CD14-positive monocyte (primary cell): ENCODE measurements around the gene TBPL2. TPM values are rescaled to one million over a fixed set of nuclear protein-coding genes. Genes with fewer than 3 reads are reported as not detected.

ENCODE experiments used
- DNase-seq, 3 donors: peaks; one replicate each; pipeline ENCODE4 v3.0.0-alpha.2; 2011 to 2022
- H2AFZ ChIP-seq: 2 replicates; pipeline ENCODE4 v1.6.0; 2012; ENCODE audit warnings: mild to moderate bottlenecking, low read depth, low read length, inconsistent platforms; ENCODE audit not compliant: insufficient read depth, poor library complexity, severe bottlenecking
- H3K27ac ChIP-seq, 2 donors: 1 replicate in 1 of 2; 2 replicates in 1 of 2; pipeline ENCODE4 v1.5.1; 2012 to 2013; ENCODE audit warnings: low read length in 2 of 2, control low read depth in 1 of 2, inconsistent platforms in 1 of 2, low read depth in 1 of 2, mild to moderate bottlenecking in 1 of 2
- H3K27me3 ChIP-seq, 2 donors: one replicate each; pipeline versions ENCODE4 v1.6.0 to v1.6.1; 2011 to 2013; ENCODE audit warnings: low read length in 2 of 2; ENCODE audit not compliant: control insufficient read depth in 2 of 2, insufficient read depth in 2 of 2
- H3K36me3 ChIP-seq, 2 donors: replicated peaks in 1 of 2; 1 replicate in 1 of 2; 2 replicates in 1 of 2; pipeline versions ENCODE4 v1.5.1 to v1.6.1; 2012 to 2013; ENCODE audit warnings: low read length in 2 of 2, control low read depth in 1 of 2, inconsistent platforms in 1 of 2, mild to moderate bottlenecking in 1 of 2; ENCODE audit not compliant: insufficient read depth in 2 of 2, control insufficient read depth in 1 of 2
- H3K4me1 ChIP-seq, 2 donors: 1 replicate in 1 of 2; 2 replicates in 1 of 2; pipeline versions ENCODE4 v1.5.1 to v1.6.1; 2012 to 2013; ENCODE audit warnings: low read length in 2 of 2, control low read depth in 1 of 2, inconsistent platforms in 1 of 2, mild to moderate bottlenecking in 1 of 2, moderate library complexity in 1 of 2; ENCODE audit not compliant: insufficient read depth in 2 of 2, control insufficient read depth in 1 of 2
- H3K4me2 ChIP-seq: replicated peaks from 2 replicates; pipeline ENCODE3; 2012; ENCODE audit warnings: low read length, moderate library complexity, mild to moderate bottlenecking; ENCODE audit not compliant: poor library complexity, severe bottlenecking; ENCODE audit errors: extremely low read depth
- H3K4me3 ChIP-seq, 3 experiments: fragments of 200-600 bp in 1 of 3; sonication (generic) in 1 of 3; replicated peaks in 1 of 3; 1 replicate in 2 of 3; 2 replicates in 1 of 3; pipeline ENCODE4 v1.5.1; 2011 to 2013; ENCODE audit warnings: low read length in 3 of 3, mild to moderate bottlenecking in 3 of 3, control low read depth in 2 of 3, low read depth in 2 of 3, inconsistent platforms in 1 of 3, moderate library complexity in 1 of 3
- H3K79me2 ChIP-seq: 2 replicates; pipeline ENCODE4 v1.6.0; 2012; ENCODE audit warnings: mild to moderate bottlenecking, control low read depth, inconsistent platforms, low read length, moderate library complexity; ENCODE audit not compliant: insufficient read depth
- H3K9ac ChIP-seq: 2 replicates; pipeline ENCODE4 v1.6.0; 2017; ENCODE audit warnings: low read length, mild to moderate bottlenecking; ENCODE audit not compliant: insufficient read depth, poor library complexity, severe bottlenecking
- H3K9me3 ChIP-seq, 2 donors: replicated peaks in 1 of 2; 1 replicate in 1 of 2; 2 replicates in 1 of 2; pipeline versions ENCODE4 v1.5.1 to v1.6.1; 2012 to 2013; ENCODE audit warnings: low read length in 2 of 2, control low read depth in 1 of 2; ENCODE audit not compliant: control insufficient read depth in 1 of 2, insufficient read depth in 1 of 2
- H4K20me1 ChIP-seq: 2 replicates; pipeline ENCODE4 v1.6.0; 2012; ENCODE audit warnings: mild to moderate bottlenecking, low read length, control low read depth, moderate library complexity; ENCODE audit not compliant: insufficient read depth
- H3K27ac Mint-ChIP-seq, 7 donors: one replicate each; pipeline ENCODE4 v1.8.0; 2020; ENCODE audit warnings: mild to moderate bottlenecking in 7 of 7, mixed read lengths in 7 of 7, moderate library complexity in 6 of 7, inconsistent platforms in 2 of 7
- H3K27me3 Mint-ChIP-seq, 3 donors: one replicate each; pipeline ENCODE4 v1.8.0; 2021 to 2022; ENCODE audit warnings: low read depth in 3 of 3, mild to moderate bottlenecking in 3 of 3, mixed read lengths in 3 of 3, moderate library complexity in 3 of 3, inconsistent platforms in 1 of 3
- H3K36me3 Mint-ChIP-seq, 2 donors: one replicate each; pipeline ENCODE4 v1.8.0; 2020; ENCODE audit warnings: mixed read lengths in 2 of 2, inconsistent platforms in 1 of 2, mild to moderate bottlenecking in 1 of 2
- H3K4me1 Mint-ChIP-seq: one replicate; pipeline ENCODE4 v1.8.0; 2020; ENCODE audit warnings: mild to moderate bottlenecking, mixed read lengths
- H3K4me3 Mint-ChIP-seq, 2 donors: one replicate each; pipeline ENCODE4 v1.8.0; 2020; ENCODE audit warnings: mild to moderate bottlenecking in 2 of 2, mixed read lengths in 2 of 2, moderate library complexity in 1 of 2
- H3K9me3 Mint-ChIP-seq, 7 donors: one replicate each; pipeline ENCODE4 v1.8.0; 2020 to 2022; ENCODE audit warnings: mixed read lengths in 7 of 7, mild to moderate bottlenecking in 6 of 7, moderate library complexity in 6 of 7, inconsistent platforms in 2 of 7
- CTCF ChIP-seq: fragments of 200-600 bp; IDR thresholded peaks from one replicate; pipeline ENCODE4 v1.8.0; 2022; ENCODE audit warnings: antibody characterized with exemption, mild to moderate bottlenecking
- WGBS: methylation state at CpG from one replicate; pipeline ENCODE4 v1.1.5; 2013; ENCODE audit warnings: missing lambda C conversion rate; ENCODE audit not compliant: insufficient coverage; 5-methylcytosine and 5-hydroxymethylcytosine counted together
- intact Hi-C, 2 donors: fragments of 100-400 bp; cut with micrococcal nuclease; formaldehyde crosslinking; loops; one replicate each; pipeline versions ENCODE4 v1.15.0 to v1.15.1; 2023
- polyA plus RNA-seq, 3 donors: library from polyadenylated mRNA; depleted of rRNA in 1 of 3; unstranded in 2 of 3; stranded (reverse) in 1 of 3; fragments of 300-500 nt in 2 of 3; fragments of >200 nt in 1 of 3; fragmentation: Illumina TruSeq in 2 of 3; gene quantifications; 1 replicate in 2 of 3; 2 replicates in 1 of 3; pipeline ENCODE4 v1.2.3, GENCODE V29; 2012 to 2021
- small RNA-seq: library from RNA; depleted of rRNA; stranded (forward); fragments of <200 nt; gene quantifications from one replicate; pipeline ENCODE3, GENCODE V24; 2012; ENCODE audit warnings: low read depth; ENCODE audit not compliant: insufficient read length

TBPL2 gene
- polyA plus RNA-seq, 3 donors = not detected

- Histone ChIP-seq H3K9ac (no peak overlapping the region), H3K79me2 (no peaks in the 10 kb centered on the region), H3K27me3 (no peaks in the 10 kb centered on the region), H4K20me1 (no peaks in the 10 kb centered on the region), H2AFZ (no peak overlapping the region), H3K36me3 (peaks cover 27 to 71% of the 10 kb centered on the region in 2 donors), H3K4me3 (no peak overlapping the region), H3K27ac (no peak overlapping the region), H3K4me2 (no peak overlapping the region), H3K4me1 (no peaks in the 10 kb centered on the region), H3K9me3 (no peaks in the 10 kb centered on the region)
- Mint-ChIP-seq H3K27me3 (no peaks in the 10 kb centered on the region), H3K4me1 (peaks cover 2% of the 10 kb centered on the region), H3K9me3 (peaks cover 0 to 2% (median 0%) of the 10 kb centered on the region in 7 donors), H3K27ac (no peak overlapping the region), H3K4me3 (no peak overlapping the region), H3K36me3 (peaks cover 62 to 68% of the 10 kb centered on the region in 2 donors)
- TF ChIP-seq CTCF = no peak
- WGBS = 76% methylated on average over 8 of the region's 11 CpGs
- DNase-seq = no peak
- intact Hi-C loops = no loop called here
Observed at GRCh38 chr14:55370883-55371455, 69.4 kb downstream of the TBPL2 start.

DNA sequence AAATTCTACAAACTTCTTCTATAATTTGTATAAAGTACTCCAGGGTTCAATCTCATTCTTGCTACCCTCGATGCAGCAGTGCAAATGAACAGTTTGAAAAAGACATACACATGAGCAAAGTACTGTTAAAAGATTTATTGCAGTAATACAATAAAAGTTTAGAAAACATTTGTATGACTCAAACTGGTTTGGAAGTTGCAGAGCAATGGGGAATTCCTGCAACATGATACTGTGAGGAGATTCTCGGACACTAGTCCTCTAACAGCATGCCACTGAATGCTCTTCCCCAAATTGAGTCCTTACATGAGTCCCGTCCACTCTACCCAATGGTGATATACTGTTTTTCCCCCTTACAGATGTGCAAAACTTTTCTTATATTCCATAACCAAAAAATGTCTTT, 74.1 kb downstream of the TBPL2 start:
- Histone ChIP-seq H3K27me3 (no peaks in the 10 kb centered on the region), H3K4me1 (no peaks in the 10 kb centered on the region), H2AFZ (no peak overlapping the region), H3K4me2 (no peak overlapping the region), H3K79me2 (no peaks in the 10 kb centered on the region), H3K9me3 (no peaks in the 10 kb centered on the region), H3K9ac (no peak overlapping the region), H3K4me3 (no peak overlapping the region), H3K27ac (no peak overlapping the region), H4K20me1 (no peaks in the 10 kb centered on the region), H3K36me3 (peaks cover 33 to 57% of the 10 kb centered on the region in 2 donors)
- H3K27me3 Mint-ChIP-seq = no peaks in the 10 kb centered on the region
- H3K4me3 Mint-ChIP-seq = no peak overlapping the region
- peaks cover 53 to 61% of the 10 kb centered on the region in 2 donors for H3K36me3 Mint-ChIP-seq
- DNase-seq = no peak
- H3K27ac Mint-ChIP-seq = no peak overlapping the region
- intact Hi-C loops = no loop called here
- no peaks in the 10 kb centered on the region for H3K9me3 Mint-ChIP-seq
- WGBS = 100% methylated on average over 1 of the region's 3 CpGs
- TF ChIP-seq CTCF = no peak
- no peaks in the 10 kb centered on the region for H3K4me1 Mint-ChIP-seq

Small RNA genes within 50 kb of the gene (small RNA-seq; reads per million reads assigned to genes)
- gene AL356801.1 = not detected

Other genes with a start within 250 kb of the TBPL2 start
- gene DLGAP5, start 249.0 kb downstream of the TBPL2 start, polyA plus RNA-seq = under 1 TPM in 1 of 3 donors, not detected in 2; 0.23 TPM
- 10 to 100 TPM; 10.3 to 18.1 (median 17.3) TPM for gene FBXO34, start 169.2 kb downstream of the TBPL2 start, polyA plus RNA-seq
- gene ATG14, start 28.8 kb downstream of the TBPL2 start, polyA plus RNA-seq = 1 to 10 TPM; 1.8 to 6.8 (median 3.3) TPM
- gene KTN1, start 139.6 kb upstream of the TBPL2 start, polyA plus RNA-seq = 10 to 100 TPM in 2 of 3 donors, 1 to 10 TPM in 1; 4.6 to 31.4 (median 17.9) TPM